IMR-90 (cell line): ENCODE data around the gene TSPAN4. TPM values are rescaled to one million over a fixed set of nuclear protein-coding genes. Genes with fewer than 3 reads are reported as not detected.

ENCODE experiments used
- ATAC-seq: fragments of 200-7000 bp; cut with Tn5 transposase; 2 replicates; pipeline ENCODE4 v1.9.1; 2020; ENCODE audit warnings: low read depth, mild to moderate bottlenecking, moderate library complexity
- BruUV-seq: library from RNA; stranded (reverse); fragments of 400-500 nt; replicated peaks from 2 replicates; lab custom pipeline; 2021; lab: Mats Ljungman, UMichigan
- CTCF ChIA-PET: fragments of 300-600 bp; formaldehyde crosslinking; extraction: SDS; loops from one replicate; lab custom pipeline; 2021; ENCODE audit warnings: antibody characterized with exemption; lab: Yijun Ruan, JAX
- POLR2A ChIA-PET: fragments of 300-600 bp; sonication (Branson Sonifier 250); formaldehyde crosslinking; loops from one replicate; lab custom pipeline; 2022; ENCODE audit warnings: antibody characterized with exemption; ENCODE audit not compliant: unreplicated experiment; lab: Charles Lee
- DNase-seq: peaks from one replicate; pipeline ENCODE4 v3.0.0; 2013
- H2AFZ ChIP-seq: replicated peaks from 2 replicates; pipeline ENCODE3; 2013; ENCODE audit warnings: low read length, mild to moderate bottlenecking; ENCODE audit not compliant: poor library complexity
- H2AK5ac ChIP-seq: 2 replicates; pipeline ENCODE4 v1.6.1; 2013; ENCODE audit warnings: low read depth, low read length, inconsistent platforms
- H2AK9ac ChIP-seq: replicated peaks from 2 replicates; pipeline ENCODE3; 2013; ENCODE audit warnings: mild to moderate bottlenecking, low read depth, low read length, moderate library complexity; ENCODE audit not compliant: poor library complexity
- H2BK120ac ChIP-seq: 2 replicates; pipeline ENCODE4 v1.6.1; 2013; ENCODE audit warnings: low read depth, low read length, inconsistent platforms
- H2BK15ac ChIP-seq: 3 replicates; pipeline ENCODE4 v1.6.1; 2013; ENCODE audit warnings: low read depth, low read length, inconsistent platforms
- H2BK20ac ChIP-seq: 2 replicates; pipeline ENCODE4 v1.6.1; 2013; ENCODE audit warnings: low read depth, mild to moderate bottlenecking, inconsistent platforms, low read length, moderate library complexity
- H2BK5ac ChIP-seq: 2 replicates; pipeline ENCODE4 v1.6.1; 2013; ENCODE audit warnings: mild to moderate bottlenecking, low read depth, low read length, inconsistent platforms; ENCODE audit not compliant: poor library complexity, severe bottlenecking
- H3K14ac ChIP-seq: replicated peaks from 2 replicates; pipeline ENCODE4 v1.6.1; 2013; ENCODE audit warnings: low read depth, low read length, inconsistent platforms
- H3K18ac ChIP-seq: 2 replicates; pipeline ENCODE4 v1.6.1; 2013; ENCODE audit warnings: low read depth, low read length, control low read depth
- H3K23ac ChIP-seq: 2 replicates; pipeline ENCODE4 v1.6.1; 2013; ENCODE audit warnings: low read depth, low read length, inconsistent platforms
- H3K27ac ChIP-seq: 2 replicates; pipeline ENCODE4 v1.5.1; 2013; ENCODE audit warnings: mild to moderate bottlenecking, control low read depth, low read length; ENCODE audit not compliant: insufficient read depth
- H3K27me3 ChIP-seq: 2 replicates; pipeline ENCODE4 v1.6.1; 2013; ENCODE audit warnings: low read length; ENCODE audit not compliant: control insufficient read depth, insufficient read depth
- H3K36me3 ChIP-seq: 2 replicates; pipeline ENCODE4 v1.6.1; 2013; ENCODE audit warnings: low read length, mixed read lengths; ENCODE audit not compliant: control insufficient read depth, insufficient read depth
- H3K4ac ChIP-seq: 2 replicates; pipeline ENCODE4 v1.6.1; 2013; ENCODE audit warnings: low read depth, low read length, inconsistent platforms
- H3K4me1 ChIP-seq: 2 replicates; pipeline ENCODE4 v1.6.1; 2013; ENCODE audit warnings: low read length, mixed read lengths; ENCODE audit not compliant: control insufficient read depth, insufficient read depth
- H3K4me2 ChIP-seq: 2 replicates; pipeline ENCODE4 v1.6.1; 2013; ENCODE audit warnings: low read depth, mild to moderate bottlenecking, control low read depth, low read length, moderate library complexity
- H3K4me3 ChIP-seq: 2 replicates; pipeline ENCODE4 v1.5.1; 2013; ENCODE audit warnings: low read depth, mild to moderate bottlenecking, control low read depth, low read length, moderate library complexity; ENCODE audit not compliant: insufficient read depth
- H3K56ac ChIP-seq: 2 replicates; pipeline ENCODE4 v1.6.1; 2013; ENCODE audit warnings: low read length, inconsistent platforms; ENCODE audit not compliant: insufficient read depth; ENCODE audit errors: extremely low read depth
- H3K79me1 ChIP-seq, 2 experiments: 2 replicates each; pipeline ENCODE4 v1.6.1; 2013; ENCODE audit warnings: low read length in 2 of 2, inconsistent platforms in 1 of 2, low read depth in 1 of 2
- H3K9ac ChIP-seq: 2 replicates; pipeline ENCODE4 v1.6.1; 2013; ENCODE audit warnings: low read depth, low read length, control low read depth
- H3K9me1 ChIP-seq: 2 replicates; pipeline ENCODE4 v1.6.1; 2013; ENCODE audit warnings: low read length, inconsistent platforms; ENCODE audit not compliant: insufficient read depth
- H3K9me3 ChIP-seq: 2 replicates; pipeline ENCODE4 v1.6.1; 2013; ENCODE audit warnings: low read length; ENCODE audit not compliant: control insufficient read depth, insufficient read depth
- H4K20me1 ChIP-seq: 2 replicates; pipeline ENCODE4 v1.6.1; 2013; ENCODE audit warnings: low read length, inconsistent platforms; ENCODE audit not compliant: insufficient read depth
- H4K5ac ChIP-seq: 2 replicates; pipeline ENCODE4 v1.6.1; 2013; ENCODE audit warnings: mild to moderate bottlenecking, low read depth, low read length, control low read depth
- H4K8ac ChIP-seq, 2 experiments: 2 replicates each; pipeline ENCODE4 v1.6.1; 2013; ENCODE audit warnings: low read depth in 2 of 2, low read length in 2 of 2, control low read depth in 1 of 2, inconsistent platforms in 1 of 2
- H4K91ac ChIP-seq: 2 replicates; pipeline ENCODE4 v1.6.1; 2013; ENCODE audit warnings: low read depth, low read length, inconsistent platforms; ENCODE audit not compliant: insufficient read depth
- CHD1 ChIP-seq: IDR thresholded peaks from 2 replicates; pipeline ENCODE4 v1.6.1; 2012; ENCODE audit warnings: low read depth, low read length, improper control_type of control experiment
- MAFK ChIP-seq: IDR thresholded peaks from 2 replicates; pipeline ENCODE4 v1.6.1; 2012; ENCODE audit warnings: low read depth, low read length, improper control_type of control experiment
- MAZ ChIP-seq: IDR thresholded peaks from 2 replicates; pipeline ENCODE4 v1.6.1; 2012; ENCODE audit warnings: low read depth, mild to moderate bottlenecking, low read length, improper control_type of control experiment, moderate library complexity, borderline replicate concordance
- MXI1 ChIP-seq: IDR thresholded peaks from 2 replicates; pipeline ENCODE4 v1.6.1; 2012; ENCODE audit warnings: low read depth, mild to moderate bottlenecking, low read length, moderate library complexity, borderline replicate concordance
- SMC3 ChIP-seq: fragments of 150-350 bp; IDR thresholded peaks from 2 replicates; pipeline ENCODE4 v1.6.1; 2016; ENCODE audit warnings: low read depth, mild to moderate bottlenecking, antibody characterized with exemption, low read length, moderate library complexity
- WGBS, 2 experiments: methylation state at CpG; one replicate each; pipeline versions ENCODE4 v1.1.5 to v1.1.7; 2013; ENCODE audit warnings: missing lambda C conversion rate in 2 of 2; ENCODE audit not compliant: insufficient read length in 1 of 2; ENCODE audit errors: extremely low coverage in 2 of 2; 5-methylcytosine and 5-hydroxymethylcytosine counted together
- dilution Hi-C: fragments of 300-500 bp; cut with HindIII; formaldehyde crosslinking; loops from one replicate; pipeline ENCODE4 v1.14.3; 2018; ENCODE audit warnings: low sequenced_read_pairs; ENCODE audit not compliant: unreplicated experiment
- in situ Hi-C: fragments of 300-500 bp; cut with MboI; formaldehyde crosslinking; loops from 3 replicates; pipeline ENCODE4 v1.14.3; 2019; ENCODE audit warnings: low sequenced_read_pairs, inconsistent platforms, mixed read lengths
- intact Hi-C: fragments of 100-400 bp; cut with micrococcal nuclease; formaldehyde crosslinking; loops from 2 replicates; pipeline ENCODE4 v1.10.0; 2022
- polyA plus RNA-seq, 3 experiments: library from polyadenylated mRNA; depleted of rRNA; stranded (reverse); fragments of >200 nt; gene quantifications; 2 replicates each; pipeline ENCODE4 v1.2.3, GENCODE V29; 2012; ENCODE audit warnings: low replicate concordance in 1 of 3
- total RNA-seq: library from RNA; depleted of rRNA; stranded (reverse); fragments of >200 nt; gene quantifications from 2 replicates; pipeline ENCODE4 v1.2.3, GENCODE V29; 2012

Gene TSPAN4
- total and polyA plus RNA-seq, 2 of the 4 experiments (the other 2 are of a cell fraction): 161 to 293 TPM

- Histone ChIP-seq H3K14ac (no peak overlapping the region), H3K36me3 (peaks cover 6% of the 10 kb centered on the region; the same call in 1 of the 2 replicates), H2BK15ac (no peak overlapping the region), H2AK5ac (no peak overlapping the region), H3K4me3 (peak overlapping the region; percentile 53), H2BK5ac (no peak overlapping the region), H4K91ac (no peak overlapping the region), H4K8ac (no peak overlapping the region), H3K79me1 (peaks cover 20 to 85% of the 10 kb centered on the region in 2 experiments), H3K4me2 (peak overlapping the region; percentile 74), H4K20me1 (peaks cover 61% of the 10 kb centered on the region), H3K9ac (peak overlapping the region; percentile 50; the same call in 1 of the 2 replicates), H3K56ac (no peak overlapping the region), H4K5ac (no peak overlapping the region), H2AFZ (peak overlapping the region; percentile 77), H3K18ac (no peak overlapping the region), H3K9me1 (peaks cover 8% of the 10 kb centered on the region; the same call in 1 of the 2 replicates), H3K9me3 (no peaks in the 10 kb centered on the region), H2AK9ac (peak overlapping the region; percentile 70), H3K4me1 (peaks cover 33% of the 10 kb centered on the region), H3K23ac (no peak overlapping the region), H3K27me3 (no peaks in the 10 kb centered on the region), H2BK120ac (no peak overlapping the region), H3K4ac (no peak overlapping the region), H3K27ac (no peak overlapping the region), H2BK20ac (no peak overlapping the region)
- intact Hi-C loops: loop anchor here (10.0 kb wide), 1 partner anchor 205 kb away; no protein-coding TSS in a partner anchor
- no TSS peak for BruUV-seq
- ATAC-seq: peak; percentile 27
- no peak for TF ChIP-seq CHD1
- TF ChIP-seq SMC3: no peak
- no peak for TF ChIP-seq MAFK
- TF ChIP-seq MAZ: 0 out of 2 replicates have a peak, but pooled peaks have one; percentile 1
- no peak for TF ChIP-seq MXI1
- in situ Hi-C loops: no loop called here
- dilution Hi-C loops: no loop called here
- DNase-seq: no peak
- WGBS, 2 experiments: 21% methylated on average over 75 of the region's 97 CpGs; no CpG with 5 or more reads in 1 of the 2 experiments
- CTCF ChIA-PET: no interaction called here
- POLR2A ChIA-PET: no interaction called here
These were observed 7.5 kb downstream of the TSPAN4 start for GRCh38 chr11:849951-850774.
